SK-N-SH (cell line): ENCODE results near the gene OCLN. TPM values are rescaled to one million over a fixed set of nuclear protein-coding genes. Genes with fewer than 3 reads are reported as not detected.
"Not testable (repeated sequence)": the region's sequence is repeated elsewhere in the genome, so short reads cannot be mapped to it uniquely, and the experiment has no call there.

Source experiments
- CTCF ChIA-PET: fragments of 300-600, 350-600 bp; formaldehyde crosslinking; extraction: SDS; loops from one replicate; lab custom pipeline; 2021; lab: Yijun Ruan, JAX
- POLR2A ChIA-PET: fragments of 350-600 bp; sonication (Branson Sonifier 250); formaldehyde crosslinking; extraction: SDS; loops from one replicate; lab custom pipeline; 2020; ENCODE audit warnings: antibody characterized with exemption, inconsistent platforms; lab: Yijun Ruan, JAX
- DNase-seq: peaks from one replicate; pipeline ENCODE4 v3.0.0; 2012
- H2AFZ ChIP-seq: fragments of 200-600 bp; sonication (generic); 2 replicates; pipeline ENCODE4 v1.8.1; 2016; ENCODE audit warnings: antibody characterized with exemption, mild to moderate bottlenecking, low read depth
- H3F3A ChIP-seq: fragments of 200-600 bp; sonication (generic); replicated peaks from 2 replicates; pipeline ENCODE3; 2016; ENCODE audit warnings: antibody characterized with exemption, mild to moderate bottlenecking; ENCODE audit not compliant: insufficient read depth
- H3K27ac ChIP-seq, 2 experiments: fragments of 200-500 bp in 1 of 2; fragments of 200-600 bp in 1 of 2; sonication (Bioruptor generic) in 1 of 2; sonication (generic), shearing (Covaris generic) in 1 of 2; 2 replicates each; pipeline versions ENCODE4 v1.5.1 to v1.6.1; 2014 to 2016; ENCODE audit warnings: low read depth in 2 of 2, inconsistent platforms in 1 of 2, low read length in 1 of 2, mild to moderate bottlenecking in 1 of 2, mixed read lengths in 1 of 2
- H3K27me3 ChIP-seq: fragments of 200-600 bp; sonication (generic), shearing (Covaris generic); 2 replicates; pipeline ENCODE4 v1.6.1; 2016; ENCODE audit warnings: mixed run types; ENCODE audit not compliant: insufficient read depth
- H3K36me3 ChIP-seq, 2 experiments: fragments of 200-500 bp in 1 of 2; fragments of 200-600 bp in 1 of 2; sonication (Bioruptor generic) in 1 of 2; sonication (generic) in 1 of 2; replicated peaks in 1 of 2; 2 replicates each; pipeline versions ENCODE3 to v1.5.1; 2014 to 2016; ENCODE audit warnings: low read length in 1 of 2, mild to moderate bottlenecking in 1 of 2; ENCODE audit not compliant: insufficient read depth in 2 of 2, control insufficient read depth in 1 of 2
- H3K4me1 ChIP-seq, 2 experiments: fragments of 200-500 bp in 1 of 2; fragments of 200-600 bp in 1 of 2; sonication (Bioruptor generic) in 1 of 2; sonication (generic), shearing (Covaris generic) in 1 of 2; 2 replicates each; pipeline versions ENCODE4 v1.5.1 to v1.6.1; 2014 to 2016; ENCODE audit warnings: low read depth in 1 of 2, low read length in 1 of 2, mixed run types in 1 of 2; ENCODE audit not compliant: insufficient read depth in 2 of 2, control insufficient read depth in 1 of 2
- H3K4me2 ChIP-seq: fragments of 200-600 bp; sonication (generic), shearing (Covaris generic); 2 replicates; pipeline ENCODE4 v1.6.1; 2017; ENCODE audit warnings: mixed run types
- H3K4me3 ChIP-seq, 2 experiments: fragments of 200-500 bp in 1 of 2; fragments of 200-600 bp in 1 of 2; sonication (Bioruptor generic) in 1 of 2; sonication (generic), shearing (Covaris generic) in 1 of 2; 2 replicates each; pipeline versions ENCODE4 v1.5.1 to v1.8.1; 2014 to 2016; ENCODE audit warnings: low read depth in 2 of 2, inconsistent platforms in 1 of 2, low read length in 1 of 2, mild to moderate bottlenecking in 1 of 2, mixed read lengths in 1 of 2, moderate library complexity in 1 of 2
- H3K79me2 ChIP-seq: fragments of 200-600 bp; sonication (generic); 2 replicates; pipeline ENCODE4 v1.8.1; 2017; ENCODE audit warnings: mild to moderate bottlenecking; ENCODE audit not compliant: insufficient read depth
- H3K9ac ChIP-seq: fragments of 200-600 bp; sonication (generic); 2 replicates; pipeline ENCODE4 v1.6.1; 2017; ENCODE audit warnings: mixed run types
- H3K9me2 ChIP-seq: fragments of 200-600 bp; sonication (generic); 2 replicates; pipeline ENCODE4 v1.6.1; 2017; ENCODE audit warnings: mixed run types
- H3K9me3 ChIP-seq: fragments of 200-600 bp; sonication (generic); 2 replicates; pipeline ENCODE4 v1.6.1; 2017; ENCODE audit warnings: mixed run types, mild to moderate bottlenecking, moderate library complexity
- H4K20me1 ChIP-seq: fragments of 200-600 bp; sonication (generic); 2 replicates; pipeline ENCODE4 v1.6.1; 2017; ENCODE audit warnings: mild to moderate bottlenecking, mixed run types; ENCODE audit not compliant: insufficient read depth
- CHD2 ChIP-seq: fragments of 150-350 bp; IDR thresholded peaks from 2 replicates; pipeline ENCODE4 v1.6.1; 2018; ENCODE audit warnings: low read length; ENCODE audit not compliant: partially characterized antibody
- CTCF ChIP-seq: fragments of 200-600 bp; sonication (generic); IDR thresholded peaks from 2 replicates; pipeline ENCODE4 v1.6.1; 2017; ENCODE audit warnings: antibody characterized with exemption, mild to moderate bottlenecking, moderate library complexity
- EP300 ChIP-seq, 2 experiments: IDR thresholded peaks; 2 replicates each; pipeline versions ENCODE4 v1.4.0 to v1.6.1; 2012; ENCODE audit warnings: borderline replicate concordance in 1 of 2, low read depth in 1 of 2, low read length in 1 of 2
- EZH2phosphoT487 ChIP-seq: fragments of 200-600 bp; sonication (generic); IDR thresholded peaks from 2 replicates; pipeline ENCODE4 v1.6.1; 2017; ENCODE audit warnings: low read depth, mixed run types, mild to moderate bottlenecking, antibody characterized with exemption, moderate library complexity, borderline replicate concordance
- FOSL2 ChIP-seq: IDR thresholded peaks from 2 replicates; pipeline ENCODE4 v1.4.0; 2012; ENCODE audit warnings: low read depth, mild to moderate bottlenecking, moderate library complexity, borderline replicate concordance
- IRF3 ChIP-seq: fragments of 150-350 bp; IDR thresholded peaks from 2 replicates; pipeline ENCODE4 v1.6.1; 2016; ENCODE audit warnings: mild to moderate bottlenecking, low read depth, low read length
- MEF2A ChIP-seq: IDR thresholded peaks from 2 replicates; pipeline ENCODE4 v1.4.0; 2012; ENCODE audit warnings: low read depth, borderline replicate concordance
- MXI1 ChIP-seq: IDR thresholded peaks from 2 replicates; pipeline ENCODE4 v1.6.1; 2012; ENCODE audit warnings: mild to moderate bottlenecking, low read depth, low read length, improper control_type of control experiment
- POLR2AphosphoS5 ChIP-seq: IDR thresholded peaks from 2 replicates; pipeline ENCODE4 v1.6.1; 2012; ENCODE audit warnings: low read depth, low read length
- REST ChIP-seq: IDR thresholded peaks from 2 replicates; pipeline ENCODE4 v1.6.1; 2012; ENCODE audit warnings: mild to moderate bottlenecking, low read depth, low read length, moderate library complexity
- RFX5 ChIP-seq: IDR thresholded peaks from 2 replicates; pipeline ENCODE4 v1.6.1; 2012; ENCODE audit warnings: mild to moderate bottlenecking, improper control_type of control experiment, low read length
- TCF12 ChIP-seq: IDR thresholded peaks from 2 replicates; pipeline ENCODE4 v1.4.0; 2012
- TEAD4 ChIP-seq: IDR thresholded peaks from 2 replicates; pipeline ENCODE4 v1.4.0; 2012; ENCODE audit warnings: mild to moderate bottlenecking, borderline replicate concordance; ENCODE audit not compliant: insufficient read depth
- USF2 ChIP-seq: fragments of 150-350 bp; IDR thresholded peaks from 2 replicates; pipeline ENCODE4 v1.6.1; 2017; ENCODE audit warnings: antibody characterized with exemption, low read length, low read depth, borderline replicate concordance
- YY1 ChIP-seq: IDR thresholded peaks from 2 replicates; pipeline ENCODE4 v1.4.0; 2012; ENCODE audit warnings: low read depth, mild to moderate bottlenecking
- WGBS: methylation state at CpG from one replicate; pipeline ENCODE4 v1.1.6; 2017; ENCODE audit warnings: low lambda C conversion rate; 5-methylcytosine and 5-hydroxymethylcytosine counted together
- polyA plus RNA-seq, 3 experiments: library from polyadenylated mRNA; depleted of rRNA; stranded (reverse); fragments of >200 nt; gene quantifications; 2 replicates each; pipeline ENCODE4 v1.2.3, GENCODE V29; 2012

OCLN gene
- polyA plus RNA-seq, 1 of the 3 experiments (the other 2 are of a cell fraction): 6.5 TPM

- H4K20me1 ChIP-seq: no peaks in the 10 kb centered on the region
- H3K9ac ChIP-seq: no peak overlapping the region
- H3K9me2 ChIP-seq: no peaks in the 10 kb centered on the region
- TF ChIP-seq TCF12 (no peak), USF2 (no peak), REST (no peak), RFX5 (no peak), YY1 (no peak), EZH2phosphoT487 (no peak), IRF3 (no peak), POLR2AphosphoS5 (no peak), MEF2A (no peak), EP300 (IDR thresholded peaks at IDR 0.05; ENCODE audit: borderline replicate concordance in 1 of 2, low read depth in 1 of 2, low read length in 1 of 2) (no peak), CHD2 (no peak), FOSL2 (no peak), MXI1 (no peak), CTCF (no peak), TEAD4 (no peak)
- no peak overlapping the region for H3K27ac ChIP-seq
- ChIA-PET POLR2A (no interaction called here), CTCF (interaction anchor here (0.8 to 1.0 kb wide), 2 partner anchors 21 to 37 kb away, joined by 3 read pairs; no protein-coding TSS in a partner anchor)
- H3K27me3 ChIP-seq: no peaks in the 10 kb centered on the region
- H3K4me1 ChIP-seq: no peaks in the 10 kb centered on the region
- no peaks in the 10 kb centered on the region for H3K9me3 ChIP-seq
- H3K79me2 ChIP-seq: no peaks in the 10 kb centered on the region
- H2AFZ ChIP-seq: no peak overlapping the region
- DNase-seq: no peak
- H3K36me3 ChIP-seq: no peaks in the 10 kb centered on the region
- H3F3A ChIP-seq: peaks cover 7% of the 10 kb centered on the region
- H3K4me2 ChIP-seq: no peak overlapping the region
- H3K4me3 ChIP-seq: no peak overlapping the region
- 85% methylated on average over 4 of the region's 4 CpGs for WGBS
These were observed 40.5 kb upstream of the OCLN start for GRCh38 chr5:69451941-69452647.

GRCh38 chr5:69453487-69453886 lies 39.1 kb upstream of the OCLN start:
- H3K27me3 ChIP-seq, H3K4me3 ChIP-seq, H3K9me3 ChIP-seq, H3K27ac ChIP-seq, H3F3A ChIP-seq, H3K9ac ChIP-seq, H3K4me2 ChIP-seq, H3K36me3 ChIP-seq, H2AFZ ChIP-seq, POLR2A ChIA-PET, H3K79me2 ChIP-seq, H3K9me2 ChIP-seq, DNase-seq, CTCF ChIA-PET, H4K20me1 ChIP-seq, H3K4me1 ChIP-seq: not testable (repeated sequence)
- 93% methylated on average over 3 of the region's 3 CpGs for WGBS
